Stimulated activated CD8-positive, alpha-beta memory T cell treated with anti-CD3 and anti-CD28 coated beads, Interleukin-4, amount 100 ng/mL, for 1 hour (primary cell): ENCODE measurements around the gene BMPER.

Experiments used
- DNase-seq, 2 donors: peaks; one replicate each; pipeline ENCODE4 v3.0.0-alpha.2; 2020; ENCODE audit warnings: low read depth in 2 of 2, low spot score in 1 of 2

Gene BMPER

DNA sequence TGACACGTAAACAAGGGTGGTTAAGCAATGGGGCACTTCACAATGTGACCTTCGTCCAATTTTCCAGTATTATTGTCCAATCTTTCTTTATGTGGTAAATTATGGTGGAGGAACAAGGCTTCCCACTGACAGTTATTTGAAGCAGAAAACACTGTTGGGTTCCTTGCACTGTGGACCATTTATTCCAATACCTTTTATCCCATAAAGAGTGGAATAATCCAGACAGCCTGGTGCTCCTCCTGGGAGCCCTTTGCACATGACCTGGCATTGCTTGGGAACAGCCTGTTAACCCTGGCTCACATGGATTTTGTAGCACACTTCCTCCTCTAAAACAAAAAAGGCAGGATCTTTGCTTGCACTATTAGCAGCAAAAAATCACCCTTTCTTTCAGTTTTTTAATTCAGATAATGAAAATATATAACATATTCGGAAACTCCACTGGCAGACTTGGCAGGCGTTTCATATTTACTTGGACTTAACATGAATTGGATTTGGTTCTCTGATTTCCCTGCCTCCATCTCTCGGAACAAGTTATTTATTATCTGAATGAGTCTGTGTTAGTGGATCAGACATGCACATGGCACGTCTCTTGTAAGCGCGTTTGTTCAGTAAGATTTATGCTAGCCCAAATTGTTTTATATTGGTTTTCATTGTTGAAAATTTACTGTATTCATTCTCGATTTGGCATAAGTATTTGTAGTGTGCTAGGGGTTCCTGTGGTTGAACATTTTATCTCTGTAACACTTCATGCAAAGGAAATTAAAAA, 59.3 kb downstream of the BMPER start:
- no peak for DNase-seq

DNA sequence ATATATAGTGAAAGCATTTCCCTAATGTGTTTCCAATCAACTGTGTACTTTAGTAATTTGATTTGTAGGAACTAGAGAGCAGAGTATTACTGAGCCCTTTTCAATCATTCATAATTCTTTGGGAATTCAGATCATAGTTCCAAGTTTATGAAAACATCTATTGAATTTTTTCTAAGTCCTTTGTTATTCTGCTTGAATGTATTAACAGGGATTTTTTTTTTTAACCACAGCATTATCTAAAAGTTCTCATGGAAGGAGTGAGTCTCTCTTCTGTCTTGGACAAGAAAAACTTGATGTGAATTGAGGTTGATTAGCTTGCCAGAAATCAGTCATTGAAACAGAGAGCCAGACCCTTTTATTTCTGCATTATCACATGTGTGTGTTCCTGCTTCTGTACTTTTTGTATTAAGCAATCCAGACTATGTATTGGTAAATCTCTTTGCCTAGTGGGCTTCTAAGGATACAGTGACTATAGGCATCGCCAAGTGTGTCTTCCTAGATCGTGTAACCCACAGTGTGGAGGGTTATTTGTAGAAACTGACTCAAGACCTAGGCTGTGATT, 59.9 kb downstream of the BMPER start:
- DNase-seq: no peak

DNA sequence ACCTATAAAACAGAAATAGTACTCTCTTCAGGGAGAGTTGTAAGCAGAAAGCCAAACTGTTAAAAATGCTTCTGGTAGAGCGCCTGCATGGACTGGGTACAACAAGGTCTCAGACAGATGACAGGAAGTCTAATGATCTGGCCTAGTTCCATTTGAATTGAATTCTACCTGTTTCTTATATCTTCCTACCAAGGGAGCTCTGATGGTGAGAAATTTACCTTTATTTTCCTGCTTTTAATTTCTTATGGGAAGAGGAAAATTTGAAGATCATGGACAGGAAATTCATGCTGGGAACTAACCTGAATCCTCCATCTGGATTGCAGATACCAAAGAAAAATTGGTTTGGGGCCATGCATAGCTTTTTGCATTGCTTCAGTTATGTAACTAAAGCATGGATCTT, 63.3 kb downstream of the BMPER start:
- DNase-seq: no peak

GRCh38 chr7:33970536-33970935, 65.2 kb downstream of the BMPER start:
- DNase-seq: no peak

DNA sequence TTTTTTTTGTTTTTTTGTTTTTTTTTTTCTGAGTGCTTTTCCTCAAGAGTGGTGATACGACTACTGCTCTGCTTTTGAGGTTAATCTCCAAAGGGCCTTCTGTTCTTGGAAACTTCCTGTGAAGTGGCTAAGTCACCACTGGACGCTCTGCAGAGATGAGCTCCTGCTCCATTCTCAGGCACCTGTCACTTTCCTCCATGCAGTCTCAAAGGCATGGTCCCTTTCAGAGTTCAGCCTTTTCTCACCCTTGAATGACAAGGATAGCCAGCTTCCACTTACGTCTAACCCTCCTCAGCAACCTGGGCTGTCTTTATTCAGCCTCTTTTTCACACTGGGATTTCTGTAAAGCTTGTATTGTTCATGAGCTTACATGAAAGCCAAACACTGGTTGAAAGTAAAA, 65.8 kb downstream of the BMPER start:
- no peak for DNase-seq

- no peak for DNase-seq
Observed at GRCh38 chr7:33973231-33974015, 68.1 kb downstream of the BMPER start.

DNA sequence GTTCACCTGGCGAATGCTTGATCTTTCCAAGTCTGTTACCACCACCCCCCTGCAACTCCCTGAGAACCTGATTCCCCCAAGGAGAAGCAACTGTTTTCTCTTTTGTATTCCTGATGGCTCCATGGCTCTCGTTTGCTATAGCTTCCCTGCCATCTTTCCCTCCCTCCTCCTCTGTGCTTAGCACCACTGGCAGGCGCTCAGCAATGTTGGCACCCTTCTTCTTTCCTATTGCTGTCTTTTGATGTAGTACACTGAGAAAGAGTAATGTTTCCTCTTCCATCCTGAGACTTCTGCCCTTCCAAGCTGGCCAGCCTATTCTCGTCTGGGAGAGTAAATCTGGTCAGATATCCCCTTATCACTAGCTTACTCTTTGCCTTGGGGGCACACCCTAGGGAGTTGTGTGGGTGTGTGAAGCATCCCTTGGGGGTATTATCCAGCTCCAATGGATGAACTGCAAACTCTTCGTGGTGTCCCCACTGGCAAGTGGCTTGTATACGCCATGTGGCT, 74.0 kb downstream of the BMPER start:
- no peak for DNase-seq

DNA sequence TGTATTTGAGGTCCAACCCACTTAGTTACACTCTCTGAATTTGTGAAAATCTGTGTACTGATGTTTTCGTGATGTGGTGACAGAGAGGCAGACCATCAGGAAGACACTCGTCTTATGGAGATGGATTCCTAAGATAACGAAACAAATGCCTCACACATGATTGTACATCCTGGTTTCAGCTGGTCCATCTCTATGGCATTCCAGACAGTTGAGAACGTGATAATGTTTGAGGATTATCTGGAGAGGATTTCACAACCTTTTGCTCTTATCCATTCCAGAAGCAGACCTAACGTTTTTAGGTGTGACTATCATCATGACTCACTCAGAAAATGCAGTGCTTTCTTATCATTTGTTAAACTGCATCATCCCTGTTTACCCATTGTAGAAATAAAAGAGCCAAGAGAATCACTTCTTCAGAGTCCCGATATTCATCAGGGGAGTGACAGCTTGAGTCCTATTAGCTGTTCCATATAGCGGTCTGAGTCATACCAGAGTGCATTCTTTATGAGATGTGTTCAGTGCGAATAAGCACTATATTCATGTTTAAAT, 74.5 kb downstream of the BMPER start:
- no peak for DNase-seq

DNA sequence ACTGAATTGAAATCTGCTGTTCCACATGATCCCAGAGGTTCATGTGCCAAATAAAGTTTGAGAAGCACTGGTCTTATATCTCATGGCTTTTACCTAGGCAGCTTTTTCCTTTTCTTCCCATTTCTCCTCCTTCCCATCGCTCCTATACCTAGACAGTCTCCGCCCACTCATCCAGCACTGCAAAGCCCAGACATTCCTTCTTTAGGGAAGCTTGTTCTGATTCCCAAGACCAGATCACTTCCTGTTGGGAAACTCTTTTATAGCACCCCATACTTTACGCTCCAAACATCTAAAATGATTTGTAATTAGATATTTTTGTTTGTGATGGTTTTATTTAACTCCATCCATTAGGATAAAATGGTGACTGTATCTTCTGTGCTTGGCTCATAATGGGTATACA, 75.9 kb downstream of the BMPER start:
- no peak for DNase-seq

DNA sequence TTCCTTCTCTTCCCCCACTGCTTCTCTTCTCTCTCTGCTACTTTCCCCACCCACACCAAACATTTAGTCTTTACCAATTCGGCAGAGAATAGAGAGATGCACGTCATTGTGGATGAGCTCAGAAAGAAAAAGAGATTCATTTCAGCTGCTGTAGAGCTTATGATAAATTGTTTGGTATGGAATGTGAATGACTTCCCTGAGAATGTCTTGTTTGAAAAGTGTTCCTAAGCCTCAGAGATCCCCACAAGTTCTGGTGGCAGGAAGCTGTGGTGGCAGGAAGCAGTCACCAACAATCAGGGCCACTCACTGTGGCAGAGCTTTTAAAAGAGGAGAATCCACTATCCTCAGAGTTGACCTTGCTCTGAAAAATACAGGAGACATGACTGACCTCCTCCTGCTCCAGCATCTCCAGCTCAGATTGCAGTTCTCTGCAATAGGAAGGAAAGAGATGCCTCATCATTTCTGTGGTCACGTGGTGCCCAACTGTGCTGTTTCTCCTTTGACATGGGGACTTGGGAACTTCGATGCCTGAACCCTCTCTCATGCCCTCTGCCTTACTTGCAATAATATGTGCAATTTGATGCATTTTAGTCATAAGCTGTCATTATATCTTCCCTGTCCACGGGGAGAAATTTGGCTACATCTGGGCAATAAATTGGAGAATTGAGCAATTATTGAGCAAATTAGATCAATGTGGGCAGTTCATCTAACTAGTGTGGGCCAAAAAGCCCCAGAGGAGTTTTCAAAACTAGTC, 76.5 kb downstream of the BMPER start:
- no peak for DNase-seq

DNA sequence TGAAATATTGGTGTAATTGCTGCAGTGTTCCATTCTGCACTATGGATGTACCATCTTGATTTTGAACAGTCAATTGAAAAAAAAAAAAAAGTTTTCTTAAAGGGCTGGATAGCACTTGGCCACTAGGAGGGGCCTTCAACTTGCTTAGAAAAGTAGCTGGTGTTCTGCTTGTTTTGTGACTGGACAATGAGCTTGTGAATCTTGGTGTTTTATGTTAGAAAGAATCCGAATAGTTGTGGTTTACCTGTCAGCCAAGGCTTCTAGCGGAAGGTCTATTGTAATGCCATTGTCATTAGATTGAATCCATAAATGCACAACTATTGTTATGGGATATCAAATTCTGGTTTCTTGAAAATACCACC, 77.1 kb downstream of the BMPER start:
- no peak for DNase-seq

GRCh38 chr7:33986451-33986850, 81.1 kb downstream of the BMPER start:
- DNase-seq: no peak

- no peak for DNase-seq
Observed at GRCh38 chr7:33986951-33987947, 81.9 kb downstream of the BMPER start.

GRCh38 chr7:33996899-33997298, 91.6 kb downstream of the BMPER start:
- no peak for DNase-seq

DNA sequence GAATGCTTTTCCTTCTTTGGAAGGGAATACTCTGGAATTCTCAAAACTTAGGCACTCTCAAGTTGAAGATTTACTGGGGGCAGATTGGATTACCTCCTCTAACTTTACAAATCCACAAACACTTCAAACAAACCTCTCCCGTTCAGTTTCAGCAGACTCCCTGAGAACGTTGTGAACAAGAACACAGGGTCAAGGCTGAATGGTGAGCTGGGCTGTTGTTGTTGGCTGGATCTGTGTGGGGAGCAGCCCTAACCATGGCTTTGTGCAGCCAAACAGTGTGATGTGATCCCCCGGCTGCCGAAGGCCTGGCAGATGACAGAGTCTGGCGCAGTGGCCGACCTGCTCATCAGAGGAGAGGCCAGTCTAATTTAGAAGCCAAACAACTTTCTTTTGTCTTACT, 93.1 kb downstream of the BMPER start:
- DNase-seq: no peak

DNA sequence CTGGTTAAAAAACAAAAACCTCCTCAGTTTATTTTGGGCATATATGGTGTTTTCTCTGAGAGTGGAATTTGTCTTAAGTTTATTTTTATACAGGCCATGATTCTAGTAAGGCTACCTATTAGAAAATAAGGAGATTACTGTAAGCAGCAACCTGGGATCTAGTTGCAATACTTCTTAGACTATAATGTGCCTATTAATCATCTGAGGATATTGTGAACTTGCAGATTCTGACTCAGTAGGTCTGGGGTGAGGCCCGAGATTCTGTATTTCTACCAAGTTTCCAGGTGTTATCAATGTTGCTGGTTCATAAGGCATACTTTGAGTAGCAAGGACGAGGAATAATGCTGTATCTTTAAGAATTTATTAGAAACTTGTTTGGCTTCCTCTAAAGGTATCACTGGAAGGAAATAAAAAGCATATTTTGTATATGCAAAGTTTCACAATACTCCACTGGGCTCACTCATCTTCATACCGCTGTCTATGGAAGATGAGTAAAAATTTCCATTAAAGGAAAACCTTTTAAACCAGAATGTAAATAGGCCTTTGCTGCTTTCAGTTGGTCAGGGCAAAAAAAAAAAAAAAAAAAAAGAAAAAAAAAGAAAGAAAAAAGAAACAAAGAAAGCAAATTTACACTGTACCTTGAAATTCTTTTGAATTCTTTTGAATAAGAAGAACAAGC, 105.8 kb downstream of the BMPER start:
- DNase-seq: no peak

- DNase-seq: no peak
Observed at GRCh38 chr7:34011696-34012095, 106.4 kb downstream of the BMPER start.

GRCh38 chr7:34013421-34013820, 108.1 kb downstream of the BMPER start:
- no peak for DNase-seq

DNA sequence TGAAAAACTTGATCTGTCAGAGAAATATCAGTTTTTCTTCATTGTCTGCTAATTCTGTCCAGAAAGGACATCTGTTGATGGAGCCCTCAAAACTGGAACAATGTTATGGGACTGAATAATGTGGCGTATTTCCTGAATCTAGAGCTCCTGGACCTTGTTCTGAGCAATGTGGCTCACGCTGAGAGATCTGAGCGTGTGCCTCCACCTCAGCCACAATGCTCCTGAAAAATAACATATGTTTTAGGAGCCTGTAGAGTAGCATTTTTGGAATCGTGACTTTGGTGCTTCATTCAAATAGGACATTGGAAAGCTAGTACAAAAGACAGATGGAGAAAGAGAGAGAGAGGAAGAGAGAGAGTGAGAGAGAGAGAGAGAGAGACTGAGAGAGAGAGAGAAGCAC, 110.3 kb downstream of the BMPER start:
- DNase-seq: no peak
